ENCODE results near the gene GHRL. TPM values are rescaled to one million over a fixed set of nuclear protein-coding genes. Genes with fewer than 3 reads are reported as not detected.

The GHRL gene
- polyA plus RNA-seq (ENCODE audit: insufficient read length in 4 of 4) = 1 to 10 TPM; 1.5 to 4.5 (median 2.7) TPM

DNA sequence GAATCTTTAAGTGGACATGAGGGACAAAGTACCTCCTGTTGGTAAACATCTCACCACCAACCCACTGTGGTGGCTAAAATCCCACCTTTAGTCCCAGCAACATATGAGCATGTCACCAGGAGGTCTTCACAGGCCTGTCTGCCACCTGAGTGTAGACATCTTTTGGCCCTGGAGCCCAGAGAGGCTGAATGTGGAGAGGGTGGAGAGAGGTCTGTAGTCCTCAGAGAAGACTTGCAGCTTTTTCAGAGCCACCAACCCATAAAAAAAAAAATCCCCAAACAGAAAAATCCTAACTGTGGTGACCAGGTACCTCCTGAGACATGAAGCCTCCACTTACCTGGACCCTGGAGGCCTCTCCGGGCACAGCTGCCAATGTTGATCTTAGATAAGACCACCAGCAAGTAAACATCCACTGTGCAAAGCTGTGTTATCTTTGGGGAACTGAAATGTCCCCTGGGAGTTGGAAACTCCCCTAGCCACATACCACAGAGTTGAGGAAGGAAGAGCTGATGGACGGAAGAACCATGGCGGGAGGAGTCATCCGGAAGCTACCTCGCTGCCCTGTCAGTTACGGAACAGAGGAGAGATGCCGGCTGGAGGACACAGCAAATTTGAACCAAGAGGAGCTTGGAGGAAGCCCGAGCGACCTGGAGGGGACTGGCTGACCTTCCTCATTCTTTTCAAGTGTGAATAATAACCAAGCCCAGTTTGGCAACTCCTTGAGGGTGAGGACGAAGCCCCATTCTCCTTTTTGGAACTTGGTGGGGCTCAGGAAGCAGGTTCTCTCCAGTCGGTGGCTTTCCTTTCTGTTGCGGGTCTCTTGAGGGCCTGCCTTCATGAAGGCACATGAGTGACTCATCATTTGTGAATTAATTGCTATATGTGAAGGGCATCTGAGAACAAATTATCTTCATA lies at the start of gene GHRL:
Gene GHRL (minus strand): TSS at position 443 of the 915 bp plus-strand sequence. CDS start 2,767 bp downstream, outside the sequence.
- DNase-seq (ENCODE audit: low read depth in 4 of 4, low spot score in 3 of 4) = no peak

GRCh38 chr3:10341901-10342398 lies 49.2 kb upstream of the GHRL start:
- no peak for DNase-seq (ENCODE audit: low read depth in 4 of 4, low spot score in 3 of 4)

GRCh38 chr3:10340476-10340875 lies 47.7 kb upstream of the GHRL start:
- no peak for DNase-seq (ENCODE audit: low read depth in 4 of 4, low spot score in 3 of 4)

- DNase-seq (ENCODE audit: low read depth in 4 of 4, low spot score in 3 of 4) = no peak
These were observed 47.3 kb upstream of the GHRL start for GRCh38 chr3:10340046-10340445.

DNA sequence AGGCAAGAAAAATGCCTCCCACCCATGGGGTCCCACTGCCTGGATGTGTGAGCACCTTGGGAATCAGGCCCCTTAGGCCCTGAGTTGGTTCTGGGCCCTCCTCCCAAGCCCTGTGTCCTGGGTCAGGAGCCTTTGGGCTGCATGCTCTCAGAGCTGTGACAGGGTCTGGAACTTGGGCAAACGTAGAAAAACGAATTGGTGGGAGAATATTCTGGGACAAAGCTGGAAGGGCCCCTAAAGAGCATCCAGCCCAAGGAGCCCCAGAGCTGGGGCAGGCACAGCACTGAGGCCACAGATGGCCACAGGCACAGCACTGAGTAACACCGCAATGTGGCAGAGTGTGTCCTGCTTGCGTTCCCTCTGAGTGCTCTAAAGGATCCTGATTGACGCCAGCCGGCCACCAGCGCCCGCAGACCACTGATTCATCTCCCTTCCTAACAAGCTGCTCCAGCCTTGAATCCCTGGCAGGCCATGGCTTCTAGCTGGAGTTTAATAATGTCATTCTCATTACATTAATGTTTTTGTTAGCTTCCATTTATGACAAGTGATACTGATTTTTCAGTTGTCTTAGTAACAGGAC lies 46.7 kb upstream of the GHRL start:
- no peak for DNase-seq (ENCODE audit: low read depth in 4 of 4, low spot score in 3 of 4)

- no peak for DNase-seq (ENCODE audit: low read depth in 4 of 4, low spot score in 3 of 4)
These were observed 46.0 kb upstream of the GHRL start for GRCh38 chr3:10338591-10339353.

DNA sequence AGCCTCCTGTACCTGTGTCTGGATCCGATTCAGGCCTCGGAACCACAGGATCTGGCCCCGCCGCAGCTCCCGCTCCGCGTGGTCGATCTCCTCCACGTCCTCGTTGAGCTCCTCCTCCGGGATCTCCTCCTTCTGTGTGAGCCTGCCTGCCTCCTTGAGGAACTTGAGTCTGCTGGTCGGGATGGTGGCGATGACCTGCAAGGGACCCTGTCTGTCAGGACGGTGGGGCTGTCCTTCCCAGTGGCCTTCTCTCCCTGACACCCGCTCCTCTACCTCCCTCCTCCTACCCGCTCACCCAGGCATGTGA lies 45.4 kb upstream of the GHRL start:
- no peak for DNase-seq (ENCODE audit: low read depth in 4 of 4, low spot score in 3 of 4)

GRCh38 chr3:10337323-10338163 lies 44.8 kb upstream of the GHRL start:
- no peak for DNase-seq (ENCODE audit: low read depth in 4 of 4, low spot score in 3 of 4)

GRCh38 chr3:10336761-10337160 lies 44.0 kb upstream of the GHRL start:
- DNase-seq (ENCODE audit: low read depth in 4 of 4, low spot score in 3 of 4) = no peak

GRCh38 chr3:10335871-10336622 lies 43.3 kb upstream of the GHRL start:
- DNase-seq (ENCODE audit: low read depth in 4 of 4, low spot score in 3 of 4) = no peak

DNA sequence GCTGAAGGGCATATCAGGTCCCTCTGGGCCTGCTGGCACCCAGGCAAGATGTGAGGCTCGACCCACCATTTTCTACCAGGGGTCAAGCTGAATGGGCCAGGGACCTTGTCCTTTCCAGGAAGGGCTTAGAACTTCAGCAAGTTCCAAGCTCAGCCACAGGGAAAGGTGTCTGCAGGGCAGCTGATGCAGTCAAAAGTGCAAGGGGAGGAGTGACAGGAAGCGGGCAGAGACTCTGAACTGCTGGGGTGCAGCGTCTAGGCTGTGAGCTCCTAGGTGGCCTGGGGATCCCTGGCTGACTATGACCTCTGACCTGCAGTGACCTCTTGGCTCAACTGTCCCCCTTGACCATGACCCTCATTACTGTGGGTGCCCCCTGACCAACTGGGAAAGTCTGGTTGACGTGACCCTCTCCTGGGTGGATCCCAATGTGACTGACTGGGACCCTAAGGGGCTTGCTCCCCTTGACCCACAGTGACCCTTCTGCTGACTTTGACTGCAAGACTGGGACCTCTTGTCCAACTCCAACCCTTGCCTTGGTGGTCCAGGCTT lies 42.5 kb upstream of the GHRL start:
- no peak for DNase-seq (ENCODE audit: low read depth in 4 of 4, low spot score in 3 of 4)

DNA sequence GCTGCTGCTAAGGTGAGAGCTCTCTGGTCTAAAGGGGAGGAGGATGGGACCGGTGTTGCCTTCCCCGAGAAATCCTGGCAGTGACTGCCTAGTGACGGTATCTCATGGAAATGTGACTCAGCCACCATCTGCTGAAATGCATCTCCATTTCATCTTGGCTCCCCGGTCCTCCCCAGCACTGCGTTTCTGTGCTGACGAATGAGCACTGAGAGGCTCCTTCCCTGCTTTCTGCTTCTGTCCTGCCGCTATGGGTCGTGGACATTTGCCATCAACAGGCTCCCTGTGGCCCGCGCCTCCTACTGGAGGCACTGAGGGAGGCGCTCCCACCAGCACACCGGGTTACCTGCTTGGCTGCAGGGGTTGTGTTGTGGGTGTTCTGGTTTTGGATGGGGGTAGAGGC lies 41.7 kb upstream of the GHRL start:
- no peak for DNase-seq (ENCODE audit: low read depth in 4 of 4, low spot score in 3 of 4)

DNA sequence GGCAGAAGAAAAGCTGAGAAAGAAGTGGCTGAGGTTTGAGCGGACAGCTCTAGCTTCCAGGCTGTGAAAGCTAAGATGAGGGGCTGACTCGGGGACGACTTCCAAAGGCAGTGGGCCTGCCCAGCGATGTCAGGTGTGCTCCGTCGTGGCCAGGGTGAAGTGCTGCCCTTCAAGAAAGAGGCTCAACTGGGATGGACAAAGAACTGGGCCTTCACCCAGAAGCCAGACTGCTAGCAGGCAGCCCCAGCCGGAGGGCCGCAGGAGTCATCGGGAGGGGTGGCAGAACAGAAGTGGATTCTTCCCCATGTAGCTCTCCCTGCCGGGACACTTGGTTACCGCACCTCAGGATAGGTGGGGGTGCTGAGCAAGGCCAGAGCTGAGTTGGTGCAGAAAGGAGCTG lies 41.3 kb upstream of the GHRL start:
- no peak for DNase-seq (ENCODE audit: low read depth in 4 of 4, low spot score in 3 of 4)

- DNase-seq (ENCODE audit: low read depth in 4 of 4, low spot score in 3 of 4) = no peak
These were observed 40.6 kb upstream of the GHRL start for GRCh38 chr3:10333349-10333650.

DNA sequence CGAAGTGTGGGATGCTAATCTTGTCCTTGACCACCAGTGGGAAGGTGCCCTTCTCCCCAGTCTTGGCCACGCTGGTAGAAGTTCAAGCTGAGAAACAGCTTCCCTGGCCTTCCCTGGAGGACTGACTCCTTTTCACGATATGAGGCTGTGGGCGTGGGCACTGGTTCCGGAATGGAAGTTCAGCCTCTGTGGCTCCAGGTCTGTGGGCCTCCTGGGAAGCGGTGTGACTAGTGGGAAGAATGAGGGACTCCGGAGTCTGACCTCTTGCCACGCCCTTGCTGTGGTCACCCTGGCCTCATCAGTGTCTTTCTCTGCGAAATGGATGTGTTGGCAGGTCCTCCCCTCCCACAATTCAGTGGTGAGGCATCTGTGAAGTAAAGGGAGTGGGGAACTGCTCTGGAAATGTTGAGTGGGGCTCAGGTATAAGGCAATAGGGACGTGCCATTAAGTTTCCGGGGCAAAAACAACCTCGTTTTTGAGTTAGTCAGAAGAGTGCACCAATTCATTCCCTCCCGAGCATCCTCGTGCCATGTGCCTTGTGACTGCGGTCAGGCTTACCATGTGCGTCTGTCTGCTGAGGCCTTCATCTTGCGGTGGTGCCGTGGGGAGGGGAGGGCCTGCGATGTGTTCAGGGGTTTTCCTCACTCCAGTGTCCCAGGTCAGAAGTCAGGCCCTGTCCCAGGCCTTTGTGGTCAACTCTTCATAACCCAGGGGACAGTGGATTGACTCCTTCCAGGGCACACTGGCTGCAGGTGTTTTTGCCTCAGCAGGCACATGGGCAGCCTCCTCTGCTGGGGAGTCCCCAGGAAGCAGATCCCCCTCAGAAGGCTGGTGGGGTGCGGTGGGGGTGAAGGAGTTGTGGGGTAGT lies 40.0 kb upstream of the GHRL start:
- DNase-seq (ENCODE audit: low read depth in 4 of 4, low spot score in 3 of 4) = no peak

DNA sequence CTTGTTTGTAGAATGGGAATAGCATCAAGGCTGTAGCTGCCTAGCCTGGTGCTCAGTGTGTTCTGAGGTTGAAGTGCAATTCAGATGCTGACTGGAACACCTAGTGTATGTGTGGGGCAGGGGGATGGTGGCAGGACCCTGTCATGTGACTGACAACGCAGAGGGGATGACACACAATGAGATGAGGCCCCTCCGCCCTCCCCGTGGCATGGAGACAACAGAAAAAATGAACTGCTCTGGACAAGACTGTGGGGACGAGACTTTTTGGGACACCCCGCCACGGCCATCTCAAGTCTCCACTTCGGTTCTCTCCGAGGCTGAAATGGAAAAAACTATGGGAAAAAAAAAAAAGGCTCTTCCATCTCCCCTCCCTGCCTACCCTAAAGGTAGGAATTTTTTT lies 38.6 kb upstream of the GHRL start:
- DNase-seq (ENCODE audit: low read depth in 4 of 4, low spot score in 3 of 4) = no peak

GRCh38 chr3:10330319-10330718 lies 37.6 kb upstream of the GHRL start:
- no peak for DNase-seq (ENCODE audit: low read depth in 4 of 4, low spot score in 3 of 4)

DNA sequence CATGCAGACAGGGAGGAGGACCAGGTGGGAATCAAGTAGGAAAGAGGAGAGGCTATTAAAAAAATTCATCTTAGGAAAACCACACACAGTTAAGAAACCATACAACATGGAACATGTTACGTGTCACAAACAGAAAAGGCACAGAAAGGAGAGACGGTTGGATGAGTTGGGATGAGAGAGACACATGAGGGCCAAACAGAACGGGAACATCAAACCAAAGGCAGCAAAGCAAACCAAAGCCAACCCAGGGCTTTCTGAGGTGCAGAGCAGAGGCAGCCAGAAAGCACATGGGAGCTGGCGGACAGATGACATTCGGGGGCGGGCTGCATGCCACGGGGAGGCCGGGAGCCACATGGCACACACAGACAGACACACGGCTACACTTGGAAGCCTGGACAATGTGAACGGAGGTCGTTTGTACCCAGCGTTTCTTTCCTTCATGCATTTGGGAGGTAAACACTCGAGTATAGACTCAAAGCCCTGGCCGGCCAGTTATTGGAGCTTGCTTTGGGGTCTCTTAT lies 36.8 kb upstream of the GHRL start:
- no peak for DNase-seq (ENCODE audit: low read depth in 4 of 4, low spot score in 3 of 4)

Data from left renal pelvis (tissue), 4 donors.